H1 (cell line): ENCODE results near the gene ALDH1A3. TPM values are rescaled to one million over a fixed set of nuclear protein-coding genes. Genes with fewer than 3 reads are reported as not detected.

Experiments
- CTCF ChIA-PET: fragments of 300-600 bp; sonication (Branson Sonifier 250); formaldehyde crosslinking; loops from one replicate; lab custom pipeline; 2021; ENCODE audit not compliant: partially characterized antibody; lab: Charles Lee
- POLR2A ChIA-PET: fragments of 300-600 bp; sonication (Branson Sonifier 250); formaldehyde crosslinking; loops from one replicate; lab custom pipeline; 2021; ENCODE audit warnings: inconsistent platforms; ENCODE audit not compliant: partially characterized antibody; lab: Charles Lee
- DNase-seq, 2 experiments: peaks; one replicate each; pipeline versions ENCODE4 v3.0.0 to v3.0.0-alpha.2; 2010 to 2022; ENCODE audit warnings: low spot score in 2 of 2, low read depth in 1 of 2, mixed read lengths in 1 of 2
- FAIRE-seq: peaks from 2 replicates; lab custom pipeline; 2011; peaks lifted over from hg19 to GRCh38; lab: Jason Lieb, UNC
- H2AFZ ChIP-seq: 2 replicates; pipeline ENCODE4 v1.8.1; 2012; ENCODE audit warnings: low read length, inconsistent platforms
- H2AK5ac ChIP-seq: 2 replicates; pipeline ENCODE4 v1.6.1; 2013; ENCODE audit warnings: low read depth, low read length
- H2BK120ac ChIP-seq: replicated peaks from 2 replicates; pipeline ENCODE3; 2013; ENCODE audit warnings: low read depth, low read length, inconsistent platforms
- H2BK12ac ChIP-seq: 2 replicates; pipeline ENCODE4 v1.6.1; 2013; ENCODE audit warnings: low read depth, low read length
- H2BK15ac ChIP-seq: 2 replicates; pipeline ENCODE4 v1.6.1; 2013; ENCODE audit warnings: low read length
- H2BK20ac ChIP-seq: 2 replicates; pipeline ENCODE4 v1.6.1; 2013; ENCODE audit warnings: low read length
- H2BK5ac ChIP-seq: 2 replicates; pipeline ENCODE4 v1.6.1; 2013; ENCODE audit warnings: low read depth, low read length
- H3K14ac ChIP-seq: 2 replicates; pipeline ENCODE4 v1.6.1; 2013; ENCODE audit warnings: inconsistent platforms; ENCODE audit not compliant: insufficient read length
- H3K18ac ChIP-seq: 2 replicates; pipeline ENCODE4 v1.6.1; 2013; ENCODE audit warnings: low read length; ENCODE audit errors: extremely low read depth
- H3K23ac ChIP-seq: 2 replicates; pipeline ENCODE4 v1.6.1; 2013; ENCODE audit warnings: inconsistent platforms; ENCODE audit not compliant: insufficient read length
- H3K23me2 ChIP-seq: 2 replicates; pipeline ENCODE4 v1.6.1; 2013; ENCODE audit warnings: low read depth, low read length
- H3K27ac ChIP-seq: 2 replicates; pipeline ENCODE4 v1.6.1; 2011; ENCODE audit warnings: low read depth, low read length, inconsistent platforms
- H3K27me3 ChIP-seq, 4 experiments: replicated peaks in 1 of 4; 1 replicate in 1 of 4; 2 replicates in 3 of 4; pipeline versions ENCODE4 v1.6.1 to v1.8.1; 2011 to 2013; ENCODE audit warnings: low read length in 3 of 4, mild to moderate bottlenecking in 3 of 4, inconsistent platforms in 2 of 4, mixed read lengths in 2 of 4, moderate library complexity in 1 of 4; ENCODE audit not compliant: control insufficient read depth in 3 of 4, insufficient read depth in 3 of 4; ENCODE audit errors: extremely low read depth in 1 of 4
- H3K36me3 ChIP-seq, 4 experiments: 2 replicates each; pipeline versions ENCODE4 v1.6.1 to v1.8.1; 2011 to 2013; ENCODE audit warnings: mild to moderate bottlenecking in 4 of 4, low read length in 3 of 4, moderate library complexity in 2 of 4, control low read depth in 1 of 4, inconsistent platforms in 1 of 4; ENCODE audit not compliant: insufficient read depth in 4 of 4, control insufficient read depth in 2 of 4
- H3K4ac ChIP-seq: replicated peaks from 2 replicates; pipeline ENCODE3; 2013; ENCODE audit warnings: low read length, low read depth, mixed read lengths, inconsistent platforms; ENCODE audit not compliant: insufficient read length
- H3K4me1 ChIP-seq, 4 experiments: replicated peaks in 1 of 4; 1 replicate in 1 of 4; 2 replicates in 3 of 4; pipeline versions ENCODE4 v1.6.1 to v1.8.1; 2011 to 2013; ENCODE audit warnings: low read length in 3 of 4, inconsistent platforms in 2 of 4, mixed read lengths in 1 of 4; ENCODE audit not compliant: insufficient read depth in 4 of 4, control insufficient read depth in 3 of 4
- H3K4me2 ChIP-seq, 2 experiments: 2 replicates each; pipeline versions ENCODE4 v1.6.1 to v1.8.1; 2011 to 2013; ENCODE audit warnings: low read depth in 2 of 2, low read length in 2 of 2, control low read depth in 1 of 2, inconsistent platforms in 1 of 2, mild to moderate bottlenecking in 1 of 2; ENCODE audit not compliant: insufficient read depth in 1 of 2
- H3K4me3 ChIP-seq, 4 experiments: fragments of 200-600, 300-600 bp in 1 of 4; sonication (generic), shearing (Covaris generic), sonication (Bioruptor Twin) in 1 of 4; 2 replicates each; pipeline versions ENCODE4 v1.5.1 to v1.8.1; 2011 to 2016; ENCODE audit warnings: low read length in 4 of 4, low read depth in 3 of 4, control low read depth in 2 of 4, inconsistent platforms in 2 of 4, mild to moderate bottlenecking in 2 of 4, mixed read lengths in 1 of 4, moderate library complexity in 1 of 4; ENCODE audit not compliant: insufficient read depth in 2 of 4; ENCODE audit errors: extremely low read depth in 1 of 4
- H3K56ac ChIP-seq: replicated peaks from 2 replicates; pipeline ENCODE3; 2013; ENCODE audit warnings: low read depth, mild to moderate bottlenecking, mixed read lengths, low read length, inconsistent platforms; ENCODE audit not compliant: insufficient read length
- H3K79me1 ChIP-seq: 2 replicates; pipeline ENCODE4 v1.6.1; 2013; ENCODE audit warnings: low read depth, low read length, control low read depth
- H3K79me2 ChIP-seq, 2 experiments: 2 replicates each; pipeline versions ENCODE4 v1.6.1 to v1.8.1; 2012 to 2013; ENCODE audit warnings: low read length in 2 of 2, mild to moderate bottlenecking in 2 of 2, inconsistent platforms in 1 of 2; ENCODE audit not compliant: insufficient read depth in 2 of 2, control insufficient read depth in 1 of 2
- H3K9ac ChIP-seq, 4 experiments: replicated peaks in 1 of 4; 1 replicate in 1 of 4; 2 replicates in 3 of 4; pipeline versions ENCODE4 v1.6.1 to v1.8.1; 2011 to 2013; ENCODE audit warnings: low read depth in 3 of 4, low read length in 3 of 4, control low read depth in 2 of 4, mild to moderate bottlenecking in 2 of 4, moderate library complexity in 2 of 4, inconsistent platforms in 1 of 4; ENCODE audit errors: extremely low read depth in 1 of 4
- H3K9me3 ChIP-seq, 2 experiments: 2 replicates each; pipeline versions ENCODE4 v1.6.1 to v1.8.1; 2012 to 2013; ENCODE audit warnings: mild to moderate bottlenecking in 2 of 2, moderate library complexity in 2 of 2, control low read depth in 1 of 2, inconsistent platforms in 1 of 2, low read depth in 1 of 2, low read length in 1 of 2, mixed read lengths in 1 of 2; ENCODE audit not compliant: insufficient read depth in 2 of 2
- H4K20me1 ChIP-seq, 2 experiments: replicated peaks in 1 of 2; 2 replicates each; pipeline versions ENCODE3 to v1.8.1; 2011 to 2013; ENCODE audit warnings: inconsistent platforms in 2 of 2, low read length in 2 of 2, mild to moderate bottlenecking in 1 of 2; ENCODE audit not compliant: insufficient read depth in 2 of 2, control insufficient read depth in 1 of 2
- H4K5ac ChIP-seq: 2 replicates; pipeline ENCODE4 v1.6.1; 2013; ENCODE audit warnings: low read length, low read depth, mixed read lengths, inconsistent platforms; ENCODE audit not compliant: insufficient read length
- H4K8ac ChIP-seq: 2 replicates; pipeline ENCODE4 v1.8.0; 2013; ENCODE audit warnings: mild to moderate bottlenecking, moderate library complexity, low read length, inconsistent platforms; ENCODE audit not compliant: insufficient read depth; ENCODE audit errors: extremely low read depth
- H4K91ac ChIP-seq: replicated peaks from 2 replicates; pipeline ENCODE3; 2013; ENCODE audit warnings: low read length, mixed read lengths, inconsistent platforms; ENCODE audit not compliant: insufficient read length
- CBX5 ChIP-seq: fragments of 300-800, 300-1000 bp; sonication (generic); IDR thresholded peaks from 2 replicates; pipeline ENCODE4 v1.7.1; 2016; ENCODE audit warnings: antibody characterized with exemption, low read length, low read depth
- POLR2AphosphoS5 ChIP-seq: IDR thresholded peaks from 2 replicates; pipeline ENCODE4 v1.6.1; 2011; ENCODE audit warnings: low read depth, low read length
- RBBP5 ChIP-seq: IDR thresholded peaks from 2 replicates; pipeline ENCODE4 v1.7.1; 2012; ENCODE audit warnings: low read depth, mild to moderate bottlenecking, inconsistent platforms, low read length, moderate library complexity, borderline replicate concordance
- SAP30 ChIP-seq: fragments of 300-600 bp; sonication (generic); IDR thresholded peaks from 2 replicates; pipeline ENCODE4 v1.7.1; 2012; ENCODE audit warnings: low read length, moderate library complexity, mild to moderate bottlenecking, inconsistent platforms; ENCODE audit not compliant: insufficient read depth, insufficient replicate concordance
- WGBS, 2 experiments: shearing (Covaris generic) in 1 of 2; methylation state at CpG; one replicate each; pipeline versions ENCODE4 v1.1.6 to v1.1.7; 2013 to 2015; ENCODE audit warnings: low lambda C conversion rate in 2 of 2, mixed read lengths in 2 of 2, inconsistent platforms in 1 of 2, low coverage in 1 of 2, missing lambda C conversion rate in 1 of 2; ENCODE audit not compliant: insufficient replicate concordance in 2 of 2, insufficient coverage in 1 of 2, insufficient read length in 1 of 2; ENCODE audit errors: extremely low coverage in 1 of 2, missing lambda C conversion rate in 1 of 2; 5-methylcytosine and 5-hydroxymethylcytosine counted together
- polyA plus RNA-seq, 7 experiments: library from polyadenylated mRNA; depleted of rRNA in 3 of 7; stranded (reverse) in 5 of 7; unstranded in 2 of 7; fragments of >200 nt in 5 of 7; fragments of 200-250 nt in 2 of 7; gene quantifications; 1 replicate in 5 of 7; 2 replicates in 1 of 7; 4 replicates in 1 of 7; pipeline versions ENCODE4 v1.2.1 to v1.2.3, GENCODE V29; 2011 to 2013; ENCODE audit warnings: missing spikeins in 2 of 7, mixed read lengths in 2 of 7
- total RNA-seq: library from RNA; stranded (reverse); fragmentation: NEBNext Ultra II Directional; extraction: Animal tissue kit (Norgen Biotek cat#: 25700); gene quantifications from 2 replicates; pipeline ENCODE4 v1.2.1, GENCODE V29; 2021

ALDH1A3 gene
- total and polyA plus RNA-seq, 2 of the 8 experiments (the other 6 are each of a cell fraction or from before 2014, with no cell fraction given), result 2.2 to 5.5 TPM

GRCh38 chr15:100875495-100875894 is 4.1 kb upstream of the ALDH1A3 start:
- POLR2A ChIA-PET, result no interaction called here
- H4K5ac ChIP-seq, result no peak overlapping the region
- H4K20me1 ChIP-seq, result no peaks in the 10 kb centered on the region

More at GRCh38 chr15:100875495-100875894, 4.1 kb upstream of the ALDH1A3 start:
- H2BK20ac ChIP-seq, result no peak overlapping the region
- H3K56ac ChIP-seq, result no peak overlapping the region
- no peak overlapping the region for H3K4me2 ChIP-seq
- no peak overlapping the region for H3K23ac ChIP-seq
- TF ChIP-seq RBBP5 (no peak), POLR2AphosphoS5 (no peak), SAP30 (no peak), CBX5 (no peak)
- H2AFZ ChIP-seq, result no peak overlapping the region
- H4K8ac ChIP-seq, result no peak overlapping the region
- H2AK5ac ChIP-seq, result no peak overlapping the region
- no peak overlapping the region for H3K4me3 ChIP-seq
- H3K4me1 ChIP-seq, result peaks cover 0 to 13% (median 6%) of the 10 kb centered on the region in 4 experiments; a peak in 5 of 7 replicates
- DNase-seq (no peak), FAIRE-seq (no peak)
- no peak overlapping the region for H4K91ac ChIP-seq
- H3K23me2 ChIP-seq, result peaks cover 9% of the 10 kb centered on the region; the same call in 1 of the 2 replicates
- no peak overlapping the region for H3K14ac ChIP-seq
- H2BK120ac ChIP-seq, result no peak overlapping the region
- peaks cover 10 to 34% (median 28%) of the 10 kb centered on the region in 4 experiments for H3K27me3 ChIP-seq
- no peak overlapping the region for H3K4ac ChIP-seq
- H3K79me1 ChIP-seq, result no peaks in the 10 kb centered on the region
- no peak overlapping the region for H2BK5ac ChIP-seq
- no peak overlapping the region for H2BK12ac ChIP-seq
- H3K18ac ChIP-seq, result no peak overlapping the region
- CTCF ChIA-PET, result interaction anchor here (1.0 to 2.9 kb wide), 14 partner anchors 10 to 241 kb away, joined by 3 to 17 read pairs (median 4); no protein-coding TSS in a partner anchor
- no peaks in the 10 kb centered on the region; a peak in 1 of 8 replicates for H3K36me3 ChIP-seq
- WGBS, 2 experiments, result 93% methylated on average over 2 of the region's 2 CpGs; no CpG with 5 or more reads in 1 of the 2 experiments
- H3K9me3 ChIP-seq, result no peaks in the 10 kb centered on the region
- H3K79me2 ChIP-seq, result no peaks in the 10 kb centered on the region
- no peak overlapping the region for H2BK15ac ChIP-seq
- H3K27ac ChIP-seq, result no peak overlapping the region
- no peak overlapping the region for H3K9ac ChIP-seq
